ENCODE measurements around the gene CASK.
"Not testable (repeated sequence)": the region's sequence is repeated elsewhere in the genome, so short reads cannot be mapped to it uniquely, and the experiment has no call there.

CASK gene

DNA sequence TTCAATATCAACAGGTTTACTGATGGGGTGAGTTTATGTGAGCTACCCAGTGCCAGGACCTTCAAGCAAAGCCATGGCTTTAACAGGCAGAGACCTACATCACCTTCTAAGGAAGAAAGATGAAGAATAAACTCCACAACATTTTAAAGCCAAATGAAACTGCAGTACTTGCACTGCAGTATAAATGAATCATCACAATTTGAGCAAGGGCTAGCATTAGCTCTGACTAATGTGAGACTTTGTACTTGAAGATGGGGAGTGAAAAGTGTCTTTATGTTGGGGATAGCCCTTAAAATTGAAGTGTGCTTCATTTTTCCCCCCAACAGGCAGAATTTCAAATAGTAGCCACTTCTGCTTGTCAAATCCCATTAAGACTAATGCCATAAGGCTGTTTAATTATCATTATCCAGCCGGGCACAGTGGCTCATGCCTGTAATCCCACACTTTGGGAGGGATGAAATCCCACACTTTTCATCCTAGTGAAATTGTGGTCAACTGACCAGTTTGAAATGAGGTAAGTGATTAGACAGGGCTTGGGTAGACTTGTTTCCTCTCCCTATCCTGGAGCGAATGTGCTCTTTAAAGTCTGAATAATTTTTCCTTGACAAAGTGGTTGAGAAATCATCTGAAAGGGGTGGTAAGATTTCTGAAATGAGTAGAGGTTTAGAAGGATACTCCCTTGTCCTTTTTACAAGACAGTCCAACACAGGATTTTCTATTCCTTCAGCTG is 261.8 kb downstream of the CASK start:
- Histone ChIP-seq H3K36me3 (replicated peaks) (peaks cover 2% of the 10 kb centered on the region), H3K27me3 (replicated peaks) (no peaks in the 10 kb centered on the region), H3K4me3 (ENCODE audit: low read depth, low read length) (no peak overlapping the region), H3K27ac (no peak overlapping the region)
- TF ChIP-seq, protein P1, sequence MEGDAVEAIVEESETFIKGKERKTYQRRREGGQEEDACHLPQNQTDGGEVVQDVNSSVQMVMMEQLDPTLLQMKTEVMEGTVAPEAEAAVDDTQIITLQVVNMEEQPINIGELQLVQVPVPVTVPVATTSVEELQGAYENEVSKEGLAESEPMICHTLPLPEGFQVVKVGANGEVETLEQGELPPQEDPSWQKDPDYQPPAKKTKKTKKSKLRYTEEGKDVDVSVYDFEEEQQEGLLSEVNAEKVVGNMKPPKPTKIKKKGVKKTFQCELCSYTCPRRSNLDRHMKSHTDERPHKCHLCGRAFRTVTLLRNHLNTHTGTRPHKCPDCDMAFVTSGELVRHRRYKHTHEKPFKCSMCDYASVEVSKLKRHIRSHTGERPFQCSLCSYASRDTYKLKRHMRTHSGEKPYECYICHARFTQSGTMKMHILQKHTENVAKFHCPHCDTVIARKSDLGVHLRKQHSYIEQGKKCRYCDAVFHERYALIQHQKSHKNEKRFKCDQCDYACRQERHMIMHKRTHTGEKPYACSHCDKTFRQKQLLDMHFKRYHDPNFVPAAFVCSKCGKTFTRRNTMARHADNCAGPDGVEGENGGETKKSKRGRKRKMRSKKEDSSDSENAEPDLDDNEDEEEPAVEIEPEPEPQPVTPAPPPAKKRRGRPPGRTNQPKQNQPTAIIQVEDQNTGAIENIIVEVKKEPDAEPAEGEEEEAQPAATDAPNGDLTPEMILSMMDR (IDR thresholded peaks at IDR 0.05; ENCODE audit: low read depth, low read length, missing control alignments) = no peak
- in situ Hi-C loops (cut with HindIII; ENCODE audit: low pct_ligation_motif_present, low sequenced_read_pairs) = no loop called here
- DNase-seq = no peak

DNA sequence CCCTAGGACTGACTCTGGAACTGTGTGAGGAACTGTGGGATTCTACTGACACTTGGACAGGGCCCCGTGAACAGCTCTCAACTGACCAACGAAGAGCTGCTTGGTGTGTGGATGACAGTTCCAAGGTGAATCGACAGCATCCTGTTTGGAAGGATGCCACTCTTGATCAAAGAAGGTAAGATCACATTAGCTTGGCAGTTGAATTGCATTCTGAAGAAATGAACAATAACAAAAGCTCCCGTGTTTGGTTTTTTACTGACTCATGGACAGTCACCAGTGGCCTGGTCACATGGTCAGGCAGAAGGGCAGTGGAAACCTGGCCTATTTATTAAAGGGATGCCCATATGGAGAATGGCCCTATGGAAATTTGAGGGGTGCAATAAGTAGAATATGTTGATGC is 267.7 kb downstream of the CASK start:
- DNase-seq = no peak
- Histone ChIP-seq H3K36me3 (replicated peaks) (peaks cover 2% of the 10 kb centered on the region), H3K27ac (no peak overlapping the region), H3K27me3 (replicated peaks) (no peaks in the 10 kb centered on the region), H3K4me3 (ENCODE audit: low read depth, low read length) (no peak overlapping the region)
- in situ Hi-C loops (cut with HindIII; ENCODE audit: low pct_ligation_motif_present, low sequenced_read_pairs) = no loop called here
- TF ChIP-seq, protein P1 (IDR thresholded peaks at IDR 0.05; ENCODE audit: low read depth, low read length, missing control alignments) = no peak

DNA sequence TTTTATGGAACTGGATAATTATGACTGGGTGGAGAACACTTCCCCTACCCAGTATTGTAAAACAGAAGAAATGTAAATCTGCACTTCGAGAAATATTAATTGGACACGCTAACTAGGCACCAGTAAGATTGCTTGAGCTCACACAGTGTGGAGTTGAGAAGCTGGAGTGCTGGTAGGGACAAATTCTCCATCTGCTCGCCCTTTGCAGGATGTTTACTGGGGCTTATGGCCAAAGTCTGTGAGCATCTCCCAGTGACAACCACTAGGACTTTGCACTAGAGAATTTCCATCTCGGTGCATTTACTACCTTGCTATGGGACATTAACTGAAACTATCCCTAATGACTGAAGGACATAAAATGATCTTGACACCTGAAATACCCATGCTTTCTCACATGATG is 268.3 kb downstream of the CASK start:
- H3K4me3 ChIP-seq (ENCODE audit: low read depth, low read length) = no peak overlapping the region
- DNase-seq = no peak
- no peak overlapping the region for H3K27ac ChIP-seq
- TF ChIP-seq, protein P1 (IDR thresholded peaks at IDR 0.05; ENCODE audit: low read depth, low read length, missing control alignments) = no peak
- peaks cover 2% of the 10 kb centered on the region for H3K36me3 ChIP-seq (replicated peaks)
- in situ Hi-C loops (cut with HindIII; ENCODE audit: low pct_ligation_motif_present, low sequenced_read_pairs) = no loop called here
- H3K27me3 ChIP-seq (replicated peaks) = no peaks in the 10 kb centered on the region

DNA sequence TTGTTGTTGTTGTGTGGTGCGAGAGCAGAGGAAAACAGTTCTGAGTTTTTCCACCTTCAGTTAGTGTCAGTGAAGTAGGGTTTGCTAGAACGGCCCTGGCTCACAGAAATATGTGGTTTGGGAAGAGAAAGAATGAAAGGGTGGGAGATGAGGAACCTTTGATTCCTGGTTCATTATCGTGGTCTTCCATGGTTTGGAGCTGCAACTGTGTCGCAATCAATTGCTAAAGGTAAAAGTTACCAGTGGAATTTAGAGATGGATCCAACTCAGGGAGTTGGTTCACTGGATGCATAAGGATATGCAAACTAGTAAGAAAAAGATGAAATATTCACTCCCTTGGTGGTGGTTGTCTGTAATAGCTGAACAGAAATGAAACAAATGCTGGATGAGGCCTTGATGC is 270.2 kb downstream of the CASK start:
- H3K36me3 ChIP-seq (replicated peaks) = no peaks in the 10 kb centered on the region
- H3K4me3 ChIP-seq (ENCODE audit: low read depth, low read length) = no peak overlapping the region
- in situ Hi-C loops (cut with HindIII; ENCODE audit: low pct_ligation_motif_present, low sequenced_read_pairs) = no loop called here
- H3K27me3 ChIP-seq (replicated peaks) = no peaks in the 10 kb centered on the region
- no peak for DNase-seq
- TF ChIP-seq, protein P1 (IDR thresholded peaks at IDR 0.05; ENCODE audit: low read depth, low read length, missing control alignments) = no peak
- no peak overlapping the region for H3K27ac ChIP-seq

DNA sequence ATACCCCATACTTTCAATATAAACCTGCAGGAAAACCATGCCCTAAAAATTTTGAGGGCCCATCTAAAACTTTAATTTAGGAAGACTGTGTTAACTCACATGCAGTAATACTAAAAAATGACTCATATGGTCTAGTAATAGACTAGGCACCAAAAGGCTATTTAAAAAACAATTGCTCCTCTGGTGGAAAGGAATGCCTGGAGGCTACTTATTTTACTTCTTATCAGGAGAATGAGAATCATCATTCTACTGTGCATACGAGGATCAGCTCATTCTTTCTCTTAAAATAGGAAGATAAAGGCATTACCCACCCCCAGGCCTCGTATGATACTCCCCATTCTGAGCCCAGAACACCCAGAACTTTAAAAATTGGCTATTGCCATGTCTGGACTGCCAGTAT is 277.2 kb downstream of the CASK start:
- H3K27ac ChIP-seq; H3K27me3 ChIP-seq (replicated peaks); in situ Hi-C loops (cut with HindIII; ENCODE audit: low pct_ligation_motif_present, low sequenced_read_pairs); H3K4me3 ChIP-seq (ENCODE audit: low read depth, low read length); H3K36me3 ChIP-seq (replicated peaks); DNase-seq: not testable (repeated sequence)

DNA sequence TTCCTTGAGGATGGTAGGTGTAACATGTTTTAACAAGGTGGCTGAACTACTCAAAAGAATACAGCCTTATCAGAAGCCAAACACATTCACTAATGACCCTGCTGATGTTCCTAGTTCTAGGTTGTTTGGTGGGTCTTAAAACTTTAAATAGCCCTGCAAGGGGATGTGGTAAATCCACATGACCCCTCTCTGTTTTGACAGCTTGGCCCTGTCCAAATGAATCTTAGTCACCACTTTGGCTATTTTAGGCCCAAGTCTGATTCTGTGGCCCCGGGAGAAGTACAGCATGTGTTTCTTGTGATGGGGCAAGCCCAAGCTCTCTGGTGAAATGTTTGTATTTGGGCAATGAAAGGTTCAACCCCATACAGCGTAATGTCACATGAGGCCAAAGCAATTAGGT is 289.1 kb downstream of the CASK start:
- TF ChIP-seq, protein P1 (IDR thresholded peaks at IDR 0.05; ENCODE audit: low read depth, low read length, missing control alignments) = no peak
- no peak overlapping the region for H3K4me3 ChIP-seq (ENCODE audit: low read depth, low read length)
- no peaks in the 10 kb centered on the region for H3K36me3 ChIP-seq (replicated peaks)
- in situ Hi-C loops (cut with HindIII; ENCODE audit: low pct_ligation_motif_present, low sequenced_read_pairs) = no loop called here
- no peaks in the 10 kb centered on the region for H3K27me3 ChIP-seq (replicated peaks)
- peak; percentile 58 for DNase-seq
- H3K27ac ChIP-seq = peak overlapping the region; percentile 12
